ENCODE data around the gene ZC3H15. TPM values are rescaled to one million over a fixed set of nuclear protein-coding genes. Genes with fewer than 3 reads are reported as not detected.
"Not testable (repeated sequence)": the region's sequence is repeated elsewhere in the genome, so short reads cannot be mapped to it uniquely, and the experiment has no call there.

Gene ZC3H15
- total RNA-seq (2014; rRNA removed; shearing (Covaris generic)) = 41.6 and 47.6 TPM in 2 replicates

GRCh38 chr2:186485871-186486650 is at the start of gene ZC3H15:
Gene ZC3H15, plus strand, starts transcription at chr2:186486260. Its CDS starts 123 bp downstream, at chr2:186486383.
- DNase-seq (ENCODE audit: low spot score) = peak; percentile 99

- no peak for DNase-seq (ENCODE audit: low spot score)
Measured at GRCh38 chr2:186437719-186438118, 48.3 kb upstream of the ZC3H15 start.

GRCh38 chr2:186439673-186440095 is 46.4 kb upstream of the ZC3H15 start:
- peak; percentile 64 for DNase-seq (ENCODE audit: low spot score)

- DNase-seq (ENCODE audit: low spot score) = peak; percentile 38
Measured at GRCh38 chr2:186440506-186440905, 45.6 kb upstream of the ZC3H15 start.

GRCh38 chr2:186442885-186443284 is 43.2 kb upstream of the ZC3H15 start:
- DNase-seq (ENCODE audit: low spot score) = no peak

GRCh38 chr2:186443851-186444250 is 42.2 kb upstream of the ZC3H15 start:
- no peak for DNase-seq (ENCODE audit: low spot score)

GRCh38 chr2:186445506-186445905 is 40.6 kb upstream of the ZC3H15 start:
- DNase-seq (ENCODE audit: low spot score) = no peak

- DNase-seq (ENCODE audit: low spot score) = no peak
Measured at GRCh38 chr2:186455613-186456012, 30.4 kb upstream of the ZC3H15 start.

GRCh38 chr2:186456941-186457340 is 29.1 kb upstream of the ZC3H15 start:
- no peak for DNase-seq (ENCODE audit: low spot score)

- no peak for DNase-seq (ENCODE audit: low spot score)
Measured at GRCh38 chr2:186457908-186458307, 28.2 kb upstream of the ZC3H15 start.

GRCh38 chr2:186459009-186459408 is 27.1 kb upstream of the ZC3H15 start:
- DNase-seq (ENCODE audit: low spot score) = peak; percentile 60

- DNase-seq (ENCODE audit: low spot score) = peak; percentile 51
Measured at GRCh38 chr2:186460465-186460864, 25.6 kb upstream of the ZC3H15 start.

- DNase-seq (ENCODE audit: low spot score) = no peak
Measured at GRCh38 chr2:186466743-186467142, 19.3 kb upstream of the ZC3H15 start.

GRCh38 chr2:186467421-186467820 is 18.6 kb upstream of the ZC3H15 start:
- no peak for DNase-seq (ENCODE audit: low spot score)

- not testable (repeated sequence) for DNase-seq (ENCODE audit: low spot score)
Measured at GRCh38 chr2:186472722-186473493, 13.2 kb upstream of the ZC3H15 start.

GRCh38 chr2:186474239-186474638 is 11.8 kb upstream of the ZC3H15 start:
- DNase-seq (ENCODE audit: low spot score) = not testable (repeated sequence)

GRCh38 chr2:186477790-186478189 is 8.3 kb upstream of the ZC3H15 start:
- no peak for DNase-seq (ENCODE audit: low spot score)

- DNase-seq (ENCODE audit: low spot score) = no peak
Measured at GRCh38 chr2:186480991-186481390, 5.1 kb upstream of the ZC3H15 start.

GRCh38 chr2:186484062-186484735 is 1.9 kb upstream of the ZC3H15 start:
- peak; percentile 58 for DNase-seq (ENCODE audit: low spot score)

- DNase-seq (ENCODE audit: low spot score) = no peak
Measured at GRCh38 chr2:186485576-186485870, 537 bp upstream of the ZC3H15 start.

- DNase-seq (ENCODE audit: low spot score) = peak; percentile 58
Measured at GRCh38 chr2:186486651-186487647, 889 bp downstream of the ZC3H15 start.

Measured in HT-29 (cell line).